Measurements from ENCODE around the gene LAIR1.
"Not testable (repeated sequence)": the region's sequence is repeated elsewhere in the genome, so short reads cannot be mapped to it uniquely, and the experiment has no call there.

Gene LAIR1

GRCh38 chr19:54322295-54322694, 42.4 kb downstream of the LAIR1 start:
- not testable (repeated sequence) for H3K4me3 ChIP-seq (ENCODE audit: low read length in 2 of 2); H3K27ac ChIP-seq (ENCODE audit: low read depth in 2 of 2, low read length in 2 of 2); H3K4me1 ChIP-seq (ENCODE audit: control insufficient read depth in 2 of 2, insufficient read depth in 2 of 2, low read length in 2 of 2); H3K27me3 ChIP-seq (ENCODE audit: control insufficient read depth in 2 of 2, insufficient read depth in 2 of 2, low read length in 2 of 2); H3K9ac ChIP-seq (ENCODE audit: low read depth in 1 of 2, low read length in 2 of 2); H3K9me3 ChIP-seq (ENCODE audit: control insufficient read depth in 2 of 2, low read length in 2 of 2); H3K36me3 ChIP-seq (ENCODE audit: control insufficient read depth in 2 of 2, insufficient read depth in 2 of 2, low read length in 2 of 2)

- no peaks in the 10 kb centered on the region for H3K36me3 ChIP-seq (ENCODE audit: control insufficient read depth in 2 of 2, insufficient read depth in 2 of 2, low read length in 2 of 2)
- H3K4me1 ChIP-seq (ENCODE audit: control insufficient read depth in 2 of 2, insufficient read depth in 2 of 2, low read length in 2 of 2): no peaks in the 10 kb centered on the region
- H3K4me3 ChIP-seq (ENCODE audit: low read length in 2 of 2): no peak overlapping the region
- H3K27ac ChIP-seq (ENCODE audit: low read depth in 2 of 2, low read length in 2 of 2): no peak overlapping the region
- H3K9me3 ChIP-seq (ENCODE audit: control insufficient read depth in 2 of 2, low read length in 2 of 2): no peaks in the 10 kb centered on the region
- H3K27me3 ChIP-seq (ENCODE audit: control insufficient read depth in 2 of 2, insufficient read depth in 2 of 2, low read length in 2 of 2): no peaks in the 10 kb centered on the region
- H3K9ac ChIP-seq (ENCODE audit: low read depth in 1 of 2, low read length in 2 of 2): no peak overlapping the region
Measured at GRCh38 chr19:54319892-54320670, 44.6 kb downstream of the LAIR1 start.

GRCh38 chr19:54319049-54319448, 45.7 kb downstream of the LAIR1 start:
- H3K4me1 ChIP-seq (ENCODE audit: control insufficient read depth in 2 of 2, insufficient read depth in 2 of 2, low read length in 2 of 2): no peaks in the 10 kb centered on the region
- no peaks in the 10 kb centered on the region for H3K27me3 ChIP-seq (ENCODE audit: control insufficient read depth in 2 of 2, insufficient read depth in 2 of 2, low read length in 2 of 2)
- no peak overlapping the region for H3K27ac ChIP-seq (ENCODE audit: low read depth in 2 of 2, low read length in 2 of 2)
- no peaks in the 10 kb centered on the region for H3K9me3 ChIP-seq (ENCODE audit: control insufficient read depth in 2 of 2, low read length in 2 of 2)
- no peak overlapping the region for H3K9ac ChIP-seq (ENCODE audit: low read depth in 1 of 2, low read length in 2 of 2)
- no peak overlapping the region for H3K4me3 ChIP-seq (ENCODE audit: low read length in 2 of 2)
- no peaks in the 10 kb centered on the region for H3K36me3 ChIP-seq (ENCODE audit: control insufficient read depth in 2 of 2, insufficient read depth in 2 of 2, low read length in 2 of 2)

- H3K36me3 ChIP-seq (ENCODE audit: control insufficient read depth in 2 of 2, insufficient read depth in 2 of 2, low read length in 2 of 2): no peaks in the 10 kb centered on the region
- H3K9ac ChIP-seq (ENCODE audit: low read depth in 1 of 2, low read length in 2 of 2): no peak overlapping the region
- no peaks in the 10 kb centered on the region for H3K9me3 ChIP-seq (ENCODE audit: control insufficient read depth in 2 of 2, low read length in 2 of 2)
- H3K27me3 ChIP-seq (ENCODE audit: control insufficient read depth in 2 of 2, insufficient read depth in 2 of 2, low read length in 2 of 2): no peaks in the 10 kb centered on the region
- H3K4me3 ChIP-seq (ENCODE audit: low read length in 2 of 2): no peak overlapping the region
- no peak overlapping the region for H3K27ac ChIP-seq (ENCODE audit: low read depth in 2 of 2, low read length in 2 of 2)
- no peaks in the 10 kb centered on the region for H3K4me1 ChIP-seq (ENCODE audit: control insufficient read depth in 2 of 2, insufficient read depth in 2 of 2, low read length in 2 of 2)
Measured at GRCh38 chr19:54317965-54318240, 46.8 kb downstream of the LAIR1 start.

GRCh38 chr19:54317108-54317964, 47.4 kb downstream of the LAIR1 start:
- Histone ChIP-seq H3K27me3 (ENCODE audit: control insufficient read depth in 2 of 2, insufficient read depth in 2 of 2, low read length in 2 of 2) (no peaks in the 10 kb centered on the region), H3K4me1 (ENCODE audit: control insufficient read depth in 2 of 2, insufficient read depth in 2 of 2, low read length in 2 of 2) (no peaks in the 10 kb centered on the region), H3K4me3 (ENCODE audit: low read length in 2 of 2) (no peak overlapping the region), H3K9ac (ENCODE audit: low read depth in 1 of 2, low read length in 2 of 2) (no peak overlapping the region), H3K36me3 (ENCODE audit: control insufficient read depth in 2 of 2, insufficient read depth in 2 of 2, low read length in 2 of 2) (no peaks in the 10 kb centered on the region), H3K9me3 (ENCODE audit: control insufficient read depth in 2 of 2, low read length in 2 of 2) (no peaks in the 10 kb centered on the region), H3K27ac (ENCODE audit: low read depth in 2 of 2, low read length in 2 of 2) (no peak overlapping the region)

GRCh38 chr19:54316746-54317107, 48.0 kb downstream of the LAIR1 start:
- Histone ChIP-seq H3K9ac (ENCODE audit: low read depth in 1 of 2, low read length in 2 of 2) (no peak overlapping the region), H3K4me1 (ENCODE audit: control insufficient read depth in 2 of 2, insufficient read depth in 2 of 2, low read length in 2 of 2) (no peaks in the 10 kb centered on the region), H3K4me3 (ENCODE audit: low read length in 2 of 2) (no peak overlapping the region), H3K36me3 (ENCODE audit: control insufficient read depth in 2 of 2, insufficient read depth in 2 of 2, low read length in 2 of 2) (no peaks in the 10 kb centered on the region), H3K27ac (ENCODE audit: low read depth in 2 of 2, low read length in 2 of 2) (no peak overlapping the region), H3K9me3 (ENCODE audit: control insufficient read depth in 2 of 2, low read length in 2 of 2) (no peaks in the 10 kb centered on the region), H3K27me3 (ENCODE audit: control insufficient read depth in 2 of 2, insufficient read depth in 2 of 2, low read length in 2 of 2) (no peaks in the 10 kb centered on the region)

GRCh38 chr19:54315956-54316355, 48.8 kb downstream of the LAIR1 start:
- H3K4me3 ChIP-seq (ENCODE audit: low read length in 2 of 2): no peak overlapping the region
- H3K36me3 ChIP-seq (ENCODE audit: control insufficient read depth in 2 of 2, insufficient read depth in 2 of 2, low read length in 2 of 2): no peaks in the 10 kb centered on the region
- no peaks in the 10 kb centered on the region for H3K9me3 ChIP-seq (ENCODE audit: control insufficient read depth in 2 of 2, low read length in 2 of 2)
- no peaks in the 10 kb centered on the region for H3K27me3 ChIP-seq (ENCODE audit: control insufficient read depth in 2 of 2, insufficient read depth in 2 of 2, low read length in 2 of 2)
- no peak overlapping the region for H3K9ac ChIP-seq (ENCODE audit: low read depth in 1 of 2, low read length in 2 of 2)
- H3K4me1 ChIP-seq (ENCODE audit: control insufficient read depth in 2 of 2, insufficient read depth in 2 of 2, low read length in 2 of 2): no peaks in the 10 kb centered on the region
- H3K27ac ChIP-seq (ENCODE audit: low read depth in 2 of 2, low read length in 2 of 2): no peak overlapping the region

GRCh38 chr19:54312436-54313377, 52.0 kb downstream of the LAIR1 start, which contains the start of gene LILRA5:
TSS of gene LILRA5 (minus strand) at chr19:54313166. CDS start at chr19:54313019, 147 bp downstream.
- Histone ChIP-seq H3K4me3 (ENCODE audit: low read length in 2 of 2) (no peak within 1 kb of the TSS), H3K27ac (ENCODE audit: low read depth in 2 of 2, low read length in 2 of 2) (no peak within 1 kb of the TSS), H3K27me3 (ENCODE audit: control insufficient read depth in 2 of 2, insufficient read depth in 2 of 2, low read length in 2 of 2) (no peaks in the 10 kb centered on the region), H3K9me3 (ENCODE audit: control insufficient read depth in 2 of 2, low read length in 2 of 2) (no peaks in the 10 kb centered on the region), H3K36me3 (ENCODE audit: control insufficient read depth in 2 of 2, insufficient read depth in 2 of 2, low read length in 2 of 2) (no peaks in the 10 kb centered on the region), H3K4me1 (ENCODE audit: control insufficient read depth in 2 of 2, insufficient read depth in 2 of 2, low read length in 2 of 2) (no peaks in the 10 kb centered on the region), H3K9ac (ENCODE audit: low read depth in 1 of 2, low read length in 2 of 2) (no peak within 1 kb of the TSS)

- Histone ChIP-seq H3K27ac (ENCODE audit: low read depth in 2 of 2, low read length in 2 of 2) (no peak overlapping the region), H3K36me3 (ENCODE audit: control insufficient read depth in 2 of 2, insufficient read depth in 2 of 2, low read length in 2 of 2) (no peaks in the 10 kb centered on the region), H3K9ac (ENCODE audit: low read depth in 1 of 2, low read length in 2 of 2) (no peak overlapping the region), H3K4me1 (ENCODE audit: control insufficient read depth in 2 of 2, insufficient read depth in 2 of 2, low read length in 2 of 2) (no peaks in the 10 kb centered on the region), H3K9me3 (ENCODE audit: control insufficient read depth in 2 of 2, low read length in 2 of 2) (no peaks in the 10 kb centered on the region), H3K27me3 (ENCODE audit: control insufficient read depth in 2 of 2, insufficient read depth in 2 of 2, low read length in 2 of 2) (no peaks in the 10 kb centered on the region), H3K4me3 (ENCODE audit: low read length in 2 of 2) (no peak overlapping the region)
Measured at GRCh38 chr19:54312011-54312410, 52.7 kb downstream of the LAIR1 start.

- H3K9ac ChIP-seq (ENCODE audit: low read depth in 1 of 2, low read length in 2 of 2): no peak overlapping the region
- no peak overlapping the region for H3K4me3 ChIP-seq (ENCODE audit: low read length in 2 of 2)
- H3K9me3 ChIP-seq (ENCODE audit: control insufficient read depth in 2 of 2, low read length in 2 of 2): no peaks in the 10 kb centered on the region
- H3K36me3 ChIP-seq (ENCODE audit: control insufficient read depth in 2 of 2, insufficient read depth in 2 of 2, low read length in 2 of 2): no peaks in the 10 kb centered on the region
- no peaks in the 10 kb centered on the region for H3K27me3 ChIP-seq (ENCODE audit: control insufficient read depth in 2 of 2, insufficient read depth in 2 of 2, low read length in 2 of 2)
- H3K4me1 ChIP-seq (ENCODE audit: control insufficient read depth in 2 of 2, insufficient read depth in 2 of 2, low read length in 2 of 2): no peaks in the 10 kb centered on the region
- no peak overlapping the region for H3K27ac ChIP-seq (ENCODE audit: low read depth in 2 of 2, low read length in 2 of 2)
Measured at GRCh38 chr19:54311486-54311885, 53.2 kb downstream of the LAIR1 start.

Data from mucosa of rectum (tissue), 2 donors.